Iris pigment epithelial cell (primary cell): ENCODE measurements around the gene OR4C16.

Experiments used
- DNase-seq: peaks from one replicate; pipeline ENCODE4 v3.0.0-alpha.2; 2011; ENCODE audit warnings: low read depth

Gene OR4C16, protein sequence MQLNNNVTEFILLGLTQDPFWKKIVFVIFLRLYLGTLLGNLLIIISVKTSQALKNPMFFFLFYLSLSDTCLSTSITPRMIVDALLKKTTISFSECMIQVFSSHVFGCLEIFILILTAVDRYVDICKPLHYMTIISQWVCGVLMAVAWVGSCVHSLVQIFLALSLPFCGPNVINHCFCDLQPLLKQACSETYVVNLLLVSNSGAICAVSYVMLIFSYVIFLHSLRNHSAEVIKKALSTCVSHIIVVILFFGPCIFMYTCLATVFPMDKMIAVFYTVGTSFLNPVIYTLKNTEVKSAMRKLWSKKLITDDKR

DNA sequence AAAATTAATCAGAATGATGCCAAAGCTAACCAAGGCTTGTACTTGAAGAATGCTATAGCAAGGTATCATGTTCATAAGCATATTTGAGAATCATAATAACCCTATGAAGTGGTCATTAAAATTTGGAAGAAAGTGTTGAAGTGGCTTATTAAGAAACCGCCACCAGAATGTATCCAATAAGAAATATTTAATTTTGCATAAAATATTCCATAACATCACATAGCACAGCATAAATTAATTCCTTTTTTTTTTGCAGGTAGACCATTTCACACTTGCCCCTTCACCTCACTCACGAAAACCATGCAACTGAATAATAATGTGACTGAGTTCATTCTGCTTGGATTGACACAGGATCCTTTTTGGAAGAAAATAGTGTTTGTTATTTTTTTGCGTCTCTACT is at the start of gene OR4C16:
Gene OR4C16 (plus strand): TSS at position 301 of the 400 bp plus-strand sequence. CDS start 0 bp downstream, at position 301.
- no peak for DNase-seq

DNA sequence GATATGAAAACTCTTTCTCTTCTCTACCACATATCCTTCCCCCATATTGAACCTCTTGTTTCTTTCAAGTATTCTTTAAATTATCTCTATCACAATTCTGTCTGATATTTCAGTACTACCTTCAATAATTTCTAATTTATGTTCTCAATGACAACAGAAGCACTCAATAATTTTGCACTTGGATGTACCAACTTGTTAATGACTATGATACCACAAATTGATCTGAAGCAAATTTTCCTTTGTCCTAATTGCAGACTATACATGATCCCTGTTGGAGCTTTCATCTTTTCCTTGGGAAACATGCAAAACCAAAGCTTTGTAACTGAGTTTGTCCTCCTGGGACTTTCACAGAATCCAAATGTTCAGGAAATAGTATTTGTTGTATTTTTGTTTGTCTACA is 17.8 kb upstream of the OR4C16 start, which contains the start of gene OR4C15:
Gene OR4C15 (plus strand): TSS at position 301 of the 400 bp plus-strand sequence. CDS start 0 bp downstream, at position 301.
- no peak for DNase-seq

GRCh38 chr11:55572548-55572947 is 620 bp downstream of the OR4C16 start:
- DNase-seq, result no peak

DNA sequence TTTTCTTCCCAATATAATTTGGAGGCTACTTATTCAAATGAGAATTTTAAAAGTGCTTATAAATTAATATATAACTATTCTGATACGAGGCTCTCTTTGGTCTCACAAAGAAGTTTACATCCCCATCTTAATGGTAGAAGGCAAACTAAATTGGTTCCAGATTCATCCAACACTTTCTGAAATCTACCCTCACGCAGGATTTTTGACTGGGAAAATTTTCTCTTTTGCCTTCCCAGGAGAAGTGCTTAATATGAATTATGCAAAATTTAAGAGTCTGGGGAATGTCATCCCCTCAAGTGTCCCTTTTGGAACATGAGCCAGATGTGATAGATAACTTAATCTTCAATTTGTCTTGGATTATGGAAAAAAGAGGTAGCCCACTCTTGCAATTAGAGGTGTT is 35.6 kb downstream of the OR4C16 start, which contains the start of gene OR4C11:
Gene OR4C11 (minus strand): TSS at position 101 of the 400 bp plus-strand sequence. CDS start 3,272 bp downstream, outside the sequence.
- DNase-seq, result no peak
